Suppressor macrophage treated with lipopolysaccharide for 4 hours (primary cell): ENCODE results near the gene THADA.
A peak's percentile ranks its signal among the peaks of the same experiment; 100 is the strongest.
"Not testable (repeated sequence)": the region's sequence is repeated elsewhere in the genome, so short reads cannot be mapped to it uniquely, and the experiment has no call there.

Source experiments
- DNase-seq: peaks from one replicate; pipeline ENCODE4 v3.0.0-alpha.2; 2020

THADA gene

DNA sequence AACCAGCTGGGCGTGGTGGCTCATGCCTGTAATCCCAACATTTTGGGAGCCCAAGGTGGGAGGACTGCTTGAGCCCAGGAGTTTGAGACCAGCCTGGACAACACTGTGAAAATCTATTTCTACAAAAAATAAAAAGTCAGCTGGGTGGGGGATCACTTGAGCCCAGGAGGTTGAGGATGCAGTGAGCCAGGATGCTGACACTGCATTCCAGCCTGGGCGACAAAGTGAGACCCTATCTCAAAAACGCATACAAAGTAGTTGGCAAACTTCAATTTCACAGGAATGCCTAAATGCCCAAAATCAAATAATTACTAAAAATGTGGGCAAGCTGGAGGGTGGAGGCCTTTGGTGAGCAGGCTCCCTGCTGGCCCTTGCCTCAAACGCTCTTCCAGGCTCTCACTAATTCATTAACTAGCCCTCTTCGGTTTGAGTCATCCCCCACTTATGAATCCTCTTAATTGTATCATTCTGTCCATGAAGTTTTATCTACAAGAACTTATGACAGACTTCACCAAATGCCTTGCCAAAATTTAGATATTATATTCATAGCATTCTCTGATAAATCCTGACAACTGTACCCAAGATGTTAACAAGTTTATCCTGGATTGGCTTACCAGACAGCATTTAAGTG is 300.8 kb downstream of the THADA start:
- DNase-seq = no peak

DNA sequence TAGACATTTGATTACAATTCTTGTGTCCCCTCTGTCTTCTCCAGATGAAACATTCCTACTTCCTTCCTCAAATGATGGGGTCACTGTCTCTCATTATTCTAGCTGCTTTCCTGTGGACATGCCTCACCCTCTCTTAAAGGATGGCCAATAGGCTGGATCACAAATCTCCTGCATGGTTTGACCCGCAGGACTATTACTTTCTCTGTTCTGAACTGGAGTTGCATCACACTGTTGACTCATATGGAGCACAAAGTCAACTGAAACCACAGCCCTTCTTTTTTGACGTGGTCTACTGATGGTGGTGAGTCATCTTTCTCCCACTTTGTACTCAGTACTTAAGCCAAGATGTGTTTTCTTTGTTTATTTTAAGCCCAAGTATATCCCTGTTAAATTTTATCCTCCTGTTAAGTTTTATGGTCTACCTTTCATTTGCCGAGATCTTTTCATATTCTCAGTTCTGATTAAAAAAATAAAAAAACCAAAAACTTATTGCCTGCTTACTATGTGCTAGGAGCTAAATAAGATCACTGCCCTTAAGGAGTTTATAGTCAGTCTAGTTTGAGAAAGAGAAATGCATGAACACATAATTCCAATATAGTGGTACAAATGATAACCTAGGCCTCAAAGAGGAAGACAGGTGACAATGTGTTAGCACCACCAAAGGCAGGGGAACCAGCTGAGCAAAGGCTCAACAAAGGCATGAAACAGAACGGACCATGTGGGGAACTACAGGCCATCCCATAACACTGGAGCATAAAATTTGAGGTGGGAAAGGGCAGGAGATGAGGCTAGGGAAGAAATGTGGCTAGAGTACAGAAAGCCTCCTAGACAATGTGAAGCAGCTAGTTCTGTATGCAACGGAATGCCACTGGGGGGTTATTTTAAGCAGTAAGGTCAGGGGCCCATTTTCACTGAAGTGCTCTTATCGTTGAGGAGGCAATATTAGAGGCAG is 301.8 kb downstream of the THADA start:
- peak; percentile 96 for DNase-seq

DNA sequence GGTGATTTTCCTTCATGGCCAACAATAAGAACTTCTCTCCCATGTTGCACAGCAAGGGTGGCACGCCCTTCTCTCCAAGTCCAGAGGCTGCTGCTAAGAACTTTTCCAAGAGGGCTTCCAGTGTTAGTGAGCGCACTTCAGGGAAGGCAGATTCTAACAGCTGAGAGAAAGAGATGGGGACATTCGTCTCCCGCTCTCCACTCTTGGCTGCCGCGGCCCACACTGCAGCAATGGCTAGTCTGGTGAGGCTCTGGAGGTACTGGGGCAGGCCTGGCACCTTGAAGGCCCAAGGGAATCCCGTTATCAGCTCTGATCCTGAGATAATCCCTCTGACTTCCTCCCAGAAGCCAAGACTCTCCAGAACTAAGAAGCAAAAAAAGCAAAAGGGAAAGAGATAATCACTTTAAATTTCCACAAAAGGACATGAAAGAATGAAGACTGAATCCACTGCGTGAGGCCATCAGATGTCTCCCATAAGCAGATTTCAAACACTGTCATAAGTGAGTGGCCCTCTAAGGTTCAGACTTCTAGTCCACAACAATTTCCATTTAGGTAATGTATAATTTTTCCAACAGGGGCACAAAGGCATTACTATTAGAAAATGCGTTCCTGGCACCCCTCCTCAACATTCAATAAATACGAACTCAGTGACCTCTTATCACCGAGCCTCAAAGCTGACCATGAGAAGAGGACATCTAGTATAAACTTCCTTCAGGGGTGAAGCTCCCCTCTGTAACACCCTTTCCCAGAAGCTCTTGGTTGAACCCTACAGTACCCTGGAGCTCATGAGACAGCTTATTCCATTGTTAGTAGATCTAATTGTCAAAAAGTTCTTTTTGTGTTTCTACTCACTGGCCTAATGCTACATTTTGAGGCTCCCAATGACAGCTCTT is 302.7 kb downstream of the THADA start:
- DNase-seq = no peak

DNA sequence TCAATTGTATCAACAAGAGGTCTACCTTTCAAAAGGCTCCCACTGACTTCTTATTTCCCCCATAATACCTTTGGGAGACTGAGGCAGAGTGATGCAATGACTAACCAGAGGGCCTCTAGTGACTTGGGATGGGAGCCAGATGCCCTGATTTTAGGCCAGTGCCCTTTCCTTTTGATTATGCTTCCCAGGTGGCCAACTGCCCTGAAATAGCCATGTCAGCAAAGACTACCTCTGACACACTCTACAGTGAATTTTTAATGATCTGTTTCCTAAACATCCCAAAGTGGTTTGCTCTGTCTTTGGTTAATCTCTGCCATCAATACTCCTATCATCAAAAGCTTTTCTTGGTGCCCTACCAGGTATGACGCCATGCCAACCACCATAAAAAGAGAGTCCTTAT is 303.5 kb downstream of the THADA start:
- no peak for DNase-seq

DNA sequence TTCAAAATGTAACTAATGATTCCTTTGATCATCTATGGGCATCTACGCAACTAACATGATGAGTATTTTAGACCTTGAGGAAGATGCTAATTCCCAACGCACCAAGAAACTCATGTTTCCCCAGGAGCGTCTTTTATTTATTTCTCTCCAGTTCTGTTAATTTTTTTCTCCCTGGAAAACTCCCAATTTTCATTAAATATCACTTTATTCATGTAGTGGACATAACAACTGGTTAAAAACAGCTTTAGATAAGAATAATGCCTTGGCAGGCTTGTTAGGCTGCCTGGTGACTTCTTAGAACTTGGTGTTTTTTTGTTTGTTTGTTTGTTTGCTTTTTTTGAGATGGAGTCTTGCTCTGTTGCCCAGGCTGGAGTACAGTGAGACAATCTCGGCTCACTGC is 306.5 kb downstream of the THADA start:
- DNase-seq = no peak

DNA sequence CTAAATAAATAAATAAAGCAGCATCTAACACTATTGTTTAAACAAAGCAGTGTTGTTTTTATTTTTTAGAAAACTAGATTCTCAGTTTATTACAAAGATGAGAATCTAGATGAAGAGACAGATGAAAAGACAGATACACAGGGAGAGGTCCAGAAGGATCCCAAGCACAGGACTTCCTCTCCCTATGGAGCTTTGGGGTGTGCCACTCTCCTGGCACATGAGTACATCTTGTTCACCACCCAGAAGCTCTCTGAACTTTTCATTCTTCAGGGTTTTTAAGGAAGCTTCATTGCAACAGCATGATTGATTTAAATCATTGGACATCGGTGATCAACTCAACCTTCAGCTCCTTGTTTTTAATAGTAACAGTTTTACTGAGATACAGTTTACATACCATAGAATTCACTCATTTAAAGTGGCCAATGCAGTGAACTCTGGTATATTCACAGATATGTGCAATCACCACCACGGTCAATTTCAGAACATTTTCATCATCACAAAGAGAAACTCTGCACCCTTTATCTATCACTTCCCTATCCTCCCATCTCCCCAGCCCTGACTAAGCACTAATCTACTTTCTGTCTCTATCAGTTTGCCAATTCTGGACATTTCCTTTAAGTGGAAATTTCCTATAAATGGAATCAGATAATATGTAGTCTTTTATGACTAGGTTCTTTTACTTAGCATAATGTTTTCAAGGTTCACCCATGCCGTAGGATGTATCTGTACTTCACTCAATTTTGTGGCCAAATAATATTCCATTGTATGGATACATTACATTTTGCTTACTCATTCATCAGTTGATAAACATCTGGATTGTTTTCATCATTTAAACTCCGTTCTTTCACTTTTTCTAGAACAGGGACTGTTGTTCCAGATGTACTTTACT is 307.2 kb downstream of the THADA start:
- DNase-seq = peak; percentile 83

DNA sequence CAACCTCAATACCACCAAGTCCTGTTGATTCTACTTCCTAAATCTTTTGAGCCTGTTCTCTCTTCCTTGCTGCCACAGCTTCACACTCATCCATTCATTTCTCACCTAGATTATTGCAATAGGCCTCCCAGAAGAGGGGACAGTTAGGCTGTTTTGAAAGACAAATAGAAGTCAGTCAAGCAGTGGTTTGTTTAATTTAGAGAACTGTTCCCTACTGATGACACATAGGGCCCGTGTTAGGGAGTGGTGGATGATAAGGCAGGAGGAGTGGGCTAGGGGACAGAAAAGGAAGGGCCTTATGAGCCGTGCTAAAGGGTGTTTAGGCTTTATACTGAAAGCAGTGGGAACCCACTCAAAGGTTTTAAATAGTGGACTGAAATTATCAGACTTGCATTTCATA is 309.9 kb downstream of the THADA start:
- peak; percentile 42 for DNase-seq

DNA sequence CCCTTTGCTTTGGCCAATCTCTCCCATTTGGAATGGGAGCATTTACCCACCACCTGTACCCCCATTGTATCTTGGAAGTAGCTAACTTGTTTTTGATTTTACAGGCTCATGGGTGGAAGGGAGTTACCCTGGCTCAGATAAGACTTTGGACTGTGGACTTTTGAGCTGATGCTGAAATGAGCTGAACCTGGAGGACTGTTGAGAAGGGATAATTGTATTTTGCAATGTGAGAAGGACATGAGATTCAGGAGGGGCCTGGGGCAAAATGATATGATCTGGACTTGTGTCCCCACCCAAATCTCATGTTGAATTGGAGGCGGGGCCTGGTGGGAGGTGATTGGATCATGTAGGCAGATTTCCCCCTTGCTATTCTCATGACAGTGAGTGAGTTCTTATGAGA is 310.9 kb downstream of the THADA start:
- no peak for DNase-seq

DNA sequence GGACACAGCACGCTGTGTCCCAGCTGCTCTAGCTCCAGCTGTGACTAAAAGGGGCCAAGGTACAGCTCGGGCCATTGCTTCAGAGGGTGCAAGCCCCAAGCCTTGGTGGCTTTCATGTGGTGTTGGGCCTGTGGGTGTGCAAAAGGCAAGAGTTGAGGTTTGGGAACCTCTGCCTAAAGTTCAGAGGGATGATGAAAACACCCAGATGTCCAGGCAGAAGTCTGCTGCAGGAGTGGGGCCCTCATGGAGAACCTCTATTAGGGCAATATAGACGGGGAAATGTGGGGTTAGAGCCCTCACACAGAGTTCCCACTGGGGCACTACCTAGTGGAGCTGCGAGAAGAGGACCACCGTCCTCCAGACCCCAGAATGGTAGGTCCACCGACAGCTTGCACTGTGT is 311.5 kb downstream of the THADA start:
- not testable (repeated sequence) for DNase-seq

DNA sequence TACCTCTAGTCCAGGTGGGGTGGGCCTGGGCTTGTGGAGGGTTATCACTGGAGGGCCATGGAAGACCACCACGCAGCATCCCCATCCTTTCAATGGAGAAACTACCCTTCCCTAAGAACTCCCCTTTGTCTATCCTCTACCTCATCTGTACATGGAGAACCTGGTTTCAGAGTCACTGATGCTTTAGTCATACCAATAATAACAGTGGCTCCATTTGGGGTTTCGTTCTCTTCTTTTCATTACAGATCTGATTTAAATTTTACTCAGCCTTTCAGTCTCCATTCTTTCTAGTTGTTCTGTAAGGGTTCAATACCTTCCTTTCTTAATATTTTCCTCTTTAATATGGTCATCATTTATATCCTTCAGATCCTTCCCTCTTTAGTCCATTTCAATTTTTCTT is 314.8 kb downstream of the THADA start:
- DNase-seq = no peak

DNA sequence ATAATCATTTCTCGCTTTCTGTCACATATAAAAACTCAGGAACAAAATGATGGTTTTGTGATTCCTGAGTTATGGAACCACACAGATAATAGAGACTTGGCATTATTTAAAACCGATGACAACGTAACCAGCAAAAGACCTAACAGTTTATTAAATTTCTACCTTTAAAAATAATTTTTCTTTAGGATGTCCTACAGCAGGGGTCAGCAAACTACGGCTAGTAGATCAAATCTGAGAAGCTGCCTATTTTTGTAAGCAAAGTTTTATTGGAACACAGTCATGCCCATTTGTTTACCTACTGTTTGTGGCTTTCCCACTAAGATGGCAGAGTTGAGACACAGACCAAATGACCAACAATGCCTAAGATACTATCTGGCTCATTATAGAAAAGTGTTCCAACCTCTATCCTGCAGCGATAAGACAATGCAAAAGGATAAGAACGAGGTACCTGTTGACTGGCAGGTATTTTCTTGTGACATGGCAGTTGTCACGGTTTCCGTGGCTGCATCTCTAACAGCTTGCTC is 316.5 kb downstream of the THADA start:
- no peak for DNase-seq

DNA sequence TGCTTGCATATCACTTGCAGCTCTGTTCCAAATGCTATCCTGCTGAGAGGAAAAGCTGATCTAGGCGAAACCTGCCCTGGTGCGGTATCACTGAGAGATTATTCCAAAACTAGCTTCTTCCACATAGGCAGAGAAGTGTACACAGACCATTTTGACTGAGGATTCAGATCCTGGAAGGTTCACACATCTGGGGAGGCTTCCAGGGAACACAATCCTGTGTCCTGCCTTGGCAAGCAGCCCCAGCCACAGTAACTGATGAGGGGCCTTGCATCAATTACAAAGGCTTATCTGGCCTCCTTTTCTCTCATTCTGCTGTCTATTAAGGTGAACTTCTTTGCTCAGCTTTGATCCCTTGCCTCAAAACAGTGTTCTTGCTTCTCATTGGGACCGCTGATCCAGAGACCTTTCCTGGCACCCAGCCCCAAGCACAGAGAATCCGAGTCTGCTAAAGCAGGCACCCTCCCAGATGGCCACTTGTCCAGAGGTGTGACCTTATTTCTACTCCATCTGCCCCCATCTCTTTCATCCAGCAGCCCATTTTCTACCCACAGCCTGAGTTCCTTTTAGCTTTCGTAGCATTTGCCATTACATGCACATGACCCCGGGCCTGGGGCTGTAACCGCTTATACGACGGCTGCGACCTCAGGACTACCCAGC is 317.1 kb downstream of the THADA start:
- no peak for DNase-seq

DNA sequence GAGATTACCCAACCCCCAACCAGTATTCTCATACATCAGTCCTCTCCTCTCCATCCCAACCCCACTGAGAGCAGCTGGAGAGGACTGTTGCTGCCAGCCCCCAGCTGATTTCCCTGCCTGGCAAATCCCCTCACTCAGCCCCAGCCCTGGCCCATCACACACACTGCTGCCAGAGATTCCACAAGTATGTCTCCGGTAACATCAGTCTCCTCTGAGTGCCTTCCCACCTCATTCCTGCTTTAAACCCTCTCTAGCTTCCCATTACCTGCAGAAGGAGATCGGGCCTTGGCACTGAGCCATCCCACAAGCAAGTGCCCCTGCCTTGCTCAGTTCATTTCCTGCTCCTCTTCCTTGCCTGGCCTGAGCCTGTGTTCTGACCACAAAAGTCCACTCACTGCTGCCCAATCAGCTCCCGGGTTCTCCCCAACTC is 318.9 kb downstream of the THADA start:
- DNase-seq = no peak

DNA sequence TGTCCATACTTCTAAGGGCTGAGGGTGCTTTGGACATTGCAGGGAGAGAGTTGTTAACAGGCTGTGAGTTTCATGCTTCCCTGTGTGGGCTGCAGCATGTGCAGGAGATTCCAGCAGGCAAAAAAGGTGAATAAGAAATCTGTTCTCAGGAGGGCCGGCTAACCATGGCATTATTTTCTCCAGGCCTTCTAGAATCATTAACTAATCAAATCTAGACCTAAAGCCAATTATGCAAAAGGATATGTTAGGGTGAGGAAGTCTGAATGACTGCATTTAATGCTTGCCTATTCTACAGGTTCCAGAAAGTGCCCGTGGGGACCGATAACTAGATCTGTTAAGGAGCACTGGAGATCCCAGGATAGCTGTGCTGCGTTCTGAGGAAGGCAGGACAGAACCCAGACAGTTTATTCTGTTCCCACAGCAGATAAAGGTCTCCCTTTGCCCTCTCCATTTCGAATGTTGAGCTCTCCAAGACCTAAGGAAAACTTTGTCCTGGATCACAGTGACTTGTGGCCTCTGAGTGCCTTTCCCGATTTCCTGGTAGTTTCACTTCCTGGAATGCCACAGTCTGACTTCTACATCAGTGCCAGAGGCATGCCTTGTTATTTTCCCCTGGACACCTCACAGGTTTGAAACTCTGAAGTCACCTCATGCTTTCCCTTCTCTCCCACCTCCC is 319.4 kb downstream of the THADA start:
- DNase-seq = no peak

DNA sequence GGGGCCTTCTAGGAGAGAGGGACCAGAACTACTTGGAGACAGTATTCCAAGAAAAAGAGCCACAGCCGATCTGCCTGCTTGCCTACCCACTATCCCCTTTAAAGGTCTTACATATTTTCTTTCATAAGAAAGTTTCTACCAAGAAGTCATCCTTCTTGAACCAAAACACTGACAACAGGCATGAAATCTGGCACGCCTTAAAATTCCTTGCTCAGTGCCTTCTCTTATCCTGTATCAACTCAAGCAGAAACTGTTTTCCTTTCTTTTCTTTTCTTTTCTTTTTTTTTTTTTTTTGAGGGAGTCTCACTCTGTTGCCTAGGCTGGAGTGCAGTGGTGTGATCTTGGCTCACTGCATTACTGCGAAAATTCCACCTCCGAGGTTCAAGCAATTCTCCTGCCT is 321.1 kb downstream of the THADA start:
- DNase-seq = no peak

DNA sequence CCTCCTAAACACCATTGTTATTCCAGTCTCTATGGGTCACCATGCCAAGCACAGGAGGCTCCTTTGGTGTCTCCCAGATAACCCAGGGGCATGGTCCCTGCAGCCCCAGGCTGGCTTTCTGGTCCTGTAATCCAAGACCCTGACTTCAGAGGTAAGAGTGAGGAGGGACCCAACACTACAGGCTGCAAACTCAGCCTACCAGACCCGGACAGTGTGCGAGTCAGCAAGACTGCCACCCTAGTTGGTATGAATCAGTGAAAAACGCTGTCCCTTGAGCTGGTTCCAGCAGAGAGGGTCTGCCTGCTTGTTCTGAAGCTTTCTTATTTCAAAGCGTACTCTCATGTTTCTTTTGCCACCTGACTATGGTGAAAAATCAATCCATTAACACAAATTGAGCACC is 321.8 kb downstream of the THADA start:
- no peak for DNase-seq

DNA sequence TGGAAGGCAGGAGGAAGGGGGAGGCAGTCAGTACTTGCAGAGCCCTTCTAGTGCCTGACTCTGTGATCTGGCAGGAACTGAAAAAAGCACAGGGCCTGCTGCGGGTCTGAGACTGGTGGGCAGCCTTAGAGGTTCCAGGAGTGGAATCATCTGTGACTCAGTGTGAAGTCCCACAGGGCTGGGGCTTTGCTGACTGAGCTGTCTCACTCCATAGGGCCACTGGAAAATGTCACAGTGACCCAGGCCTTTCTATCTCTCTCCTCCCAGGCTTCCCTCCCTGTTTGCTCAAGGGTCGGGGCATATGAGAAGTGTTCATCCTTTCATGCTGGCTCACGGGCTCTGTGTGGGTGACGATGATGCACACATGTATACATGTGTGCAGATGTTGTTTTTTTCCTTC is 322.3 kb downstream of the THADA start:
- peak; percentile 88 for DNase-seq

DNA sequence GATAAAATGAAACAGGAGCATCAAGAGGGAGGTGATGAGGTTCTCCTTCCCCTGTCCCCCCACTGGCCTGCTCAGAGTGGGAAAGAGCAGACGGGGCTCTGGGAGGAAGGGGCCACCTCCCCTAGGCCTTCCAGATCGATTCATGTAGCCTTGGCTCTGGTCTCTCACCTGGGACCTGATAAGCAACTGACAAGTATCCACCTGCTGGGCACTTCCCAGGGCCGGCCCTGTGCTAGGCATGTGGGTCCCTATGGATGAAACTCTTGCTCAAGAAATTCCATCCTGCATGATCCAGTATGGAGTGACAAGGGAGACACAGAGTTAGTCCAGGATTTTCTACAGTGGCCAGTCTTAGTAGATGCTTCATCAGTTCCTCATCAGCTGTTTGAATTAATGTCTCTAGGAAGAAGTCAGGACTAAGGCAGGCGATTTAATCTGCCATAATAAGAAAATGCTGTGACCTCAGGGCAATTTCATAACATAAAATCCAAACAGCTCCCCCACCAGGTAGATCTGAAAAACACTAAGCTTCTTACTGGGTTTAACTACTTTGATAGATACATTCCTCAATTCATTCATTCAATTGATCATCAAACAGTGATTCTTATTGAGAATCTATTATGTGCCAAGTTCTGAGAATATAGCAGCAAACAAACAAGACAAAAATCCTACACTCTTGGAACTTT is 324.8 kb downstream of the THADA start:
- DNase-seq = no peak

DNA sequence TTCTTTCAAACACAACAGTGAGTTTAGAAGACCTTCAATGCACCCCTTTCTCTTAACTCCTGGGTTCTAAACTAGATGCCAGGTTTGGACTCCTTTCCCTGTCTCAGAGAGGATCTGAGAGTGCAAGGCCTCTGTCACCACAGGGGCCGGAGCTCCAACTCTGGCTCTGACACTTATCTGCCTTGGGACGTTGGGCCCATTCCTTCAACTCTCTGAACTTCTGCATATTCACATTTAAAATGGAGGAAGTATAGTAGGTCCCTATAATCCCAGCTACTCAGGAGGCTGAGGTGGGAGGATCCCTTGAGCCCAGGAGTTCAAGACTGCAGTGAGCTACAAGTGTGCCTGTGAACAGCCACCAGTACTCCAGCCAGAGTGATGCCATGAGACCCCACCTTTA is 325.4 kb downstream of the THADA start:
- DNase-seq = no peak

DNA sequence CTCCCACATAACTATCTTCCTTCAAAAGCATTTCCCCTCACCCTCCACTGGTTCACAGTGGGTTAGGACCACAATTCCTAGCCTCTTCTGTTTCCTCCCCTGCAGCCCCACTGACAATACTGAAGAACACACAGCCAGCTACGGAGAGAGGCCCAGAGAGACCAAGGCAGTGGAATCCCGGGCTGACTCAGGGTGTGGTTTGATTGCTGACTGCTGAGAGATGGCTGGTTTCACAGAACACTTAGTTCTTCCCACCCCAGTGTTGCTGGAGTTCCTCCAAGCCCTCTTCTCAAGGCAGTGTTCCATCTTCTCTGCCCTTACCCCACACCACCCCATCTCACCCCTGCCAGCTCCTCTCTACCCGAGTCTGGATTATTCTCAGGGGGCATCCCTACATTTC is 326.1 kb downstream of the THADA start:
- peak; percentile 57 for DNase-seq
